ENCODE results near the gene DENND1A. TPM values are rescaled to one million over a fixed set of nuclear protein-coding genes. Genes with fewer than 3 reads are reported as not detected.

DENND1A gene
- polyA plus RNA-seq, 1 experiment, result 16.2 TPM

DNA sequence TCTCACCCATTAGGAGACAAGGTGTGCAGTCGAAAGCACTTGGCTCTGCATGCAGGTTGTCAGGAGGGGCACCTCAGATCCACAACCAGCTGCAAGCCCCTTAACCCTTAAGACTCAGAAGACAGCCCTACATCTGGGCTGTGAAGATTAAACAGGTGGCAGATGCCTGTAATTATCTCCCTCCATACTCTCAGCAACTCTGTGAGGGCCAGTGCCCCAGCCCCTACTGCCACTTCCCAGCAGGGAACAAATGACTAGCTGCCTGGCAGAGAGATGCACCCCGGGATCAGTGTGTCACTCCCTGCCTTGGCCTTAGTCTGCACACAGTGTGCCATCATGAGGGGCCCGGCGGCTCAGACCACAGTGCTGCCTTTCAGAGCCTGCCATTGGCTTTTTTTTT, 532.0 kb downstream of the DENND1A start:
- H3K9me3 ChIP-seq (ENCODE audit: control insufficient read depth, insufficient read depth, low read length), result no peaks in the 10 kb centered on the region; the same call in 1 of the 2 replicates
- DNase-seq (ENCODE audit: low read depth, low spot score), result no peak
- no peak overlapping the region for H3K27ac ChIP-seq (ENCODE audit: low read depth, low read length)
- ChIA-PET CTCF (no interaction called here), POLR2A (no interaction called here)
- no peak overlapping the region for H3K4me3 ChIP-seq (ENCODE audit: low read depth, low read length)
- no peaks in the 10 kb centered on the region for H3K27me3 ChIP-seq (ENCODE audit: control insufficient read depth, insufficient read depth, low read length)
- TF ChIP-seq, protein P1, sequence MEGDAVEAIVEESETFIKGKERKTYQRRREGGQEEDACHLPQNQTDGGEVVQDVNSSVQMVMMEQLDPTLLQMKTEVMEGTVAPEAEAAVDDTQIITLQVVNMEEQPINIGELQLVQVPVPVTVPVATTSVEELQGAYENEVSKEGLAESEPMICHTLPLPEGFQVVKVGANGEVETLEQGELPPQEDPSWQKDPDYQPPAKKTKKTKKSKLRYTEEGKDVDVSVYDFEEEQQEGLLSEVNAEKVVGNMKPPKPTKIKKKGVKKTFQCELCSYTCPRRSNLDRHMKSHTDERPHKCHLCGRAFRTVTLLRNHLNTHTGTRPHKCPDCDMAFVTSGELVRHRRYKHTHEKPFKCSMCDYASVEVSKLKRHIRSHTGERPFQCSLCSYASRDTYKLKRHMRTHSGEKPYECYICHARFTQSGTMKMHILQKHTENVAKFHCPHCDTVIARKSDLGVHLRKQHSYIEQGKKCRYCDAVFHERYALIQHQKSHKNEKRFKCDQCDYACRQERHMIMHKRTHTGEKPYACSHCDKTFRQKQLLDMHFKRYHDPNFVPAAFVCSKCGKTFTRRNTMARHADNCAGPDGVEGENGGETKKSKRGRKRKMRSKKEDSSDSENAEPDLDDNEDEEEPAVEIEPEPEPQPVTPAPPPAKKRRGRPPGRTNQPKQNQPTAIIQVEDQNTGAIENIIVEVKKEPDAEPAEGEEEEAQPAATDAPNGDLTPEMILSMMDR (IDR thresholded peaks at IDR 0.05; ENCODE audit: low read depth, low read length), result no peak

DNA sequence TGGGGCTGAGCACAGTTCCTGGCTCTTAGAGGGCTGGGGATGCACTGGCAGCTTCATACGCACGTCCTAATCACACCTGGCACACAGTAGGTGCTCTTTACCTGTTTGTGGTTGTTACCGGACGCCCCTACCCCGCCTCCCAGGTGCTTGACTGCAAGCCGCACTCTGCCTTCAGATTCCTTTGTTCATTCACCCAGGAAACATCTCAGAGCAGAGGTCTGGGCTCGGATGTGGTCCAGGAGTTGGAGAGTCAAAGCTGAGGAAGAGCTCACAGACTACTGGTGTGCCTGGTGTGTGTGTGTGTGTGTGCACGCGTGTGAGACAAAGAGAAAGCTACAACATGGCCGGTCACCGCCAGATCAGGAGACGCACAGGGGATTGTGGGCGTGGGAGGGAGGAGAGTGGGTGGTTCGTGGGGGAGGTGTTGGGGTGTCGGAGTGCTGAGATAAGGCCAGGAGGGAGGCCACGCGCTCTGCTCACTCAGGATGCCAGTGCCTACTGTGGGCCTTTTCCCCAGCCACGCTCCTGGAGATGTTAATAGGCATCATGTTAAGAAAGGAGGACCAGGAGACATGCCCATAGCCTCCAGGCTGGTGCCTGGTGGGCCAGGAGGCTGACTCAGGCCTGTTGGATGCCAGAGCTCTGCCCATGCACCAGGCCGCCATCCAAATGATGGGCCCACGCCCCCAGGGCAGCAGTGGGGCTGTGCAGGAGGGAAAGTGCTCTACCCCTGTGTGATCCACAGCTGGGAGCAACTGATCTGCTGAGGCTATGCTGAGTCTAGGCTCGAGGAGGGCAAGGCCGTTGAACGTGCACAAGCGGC, 534.0 kb downstream of the DENND1A start:
- DNase-seq (ENCODE audit: low read depth, low spot score), result no peak
- TF ChIP-seq, protein P1 (IDR thresholded peaks at IDR 0.05; ENCODE audit: low read depth, low read length), result no peak
- Histone ChIP-seq H3K27ac (ENCODE audit: low read depth, low read length) (no peak overlapping the region), H3K27me3 (ENCODE audit: control insufficient read depth, insufficient read depth, low read length) (no peaks in the 10 kb centered on the region), H3K4me3 (ENCODE audit: low read depth, low read length) (no peak overlapping the region), H3K9me3 (ENCODE audit: control insufficient read depth, insufficient read depth, low read length) (no peaks in the 10 kb centered on the region; the same call in none of the 2 replicates)
- ChIA-PET POLR2A (no interaction called here), CTCF (interaction anchor here (1.7 to 2.9 kb wide), 2 partner anchors 10 to 42 kb away, joined by 6 to 9 read pairs; no protein-coding TSS in a partner anchor)

GRCh38 chr9:123395276-123395688, 534.6 kb downstream of the DENND1A start:
- DNase-seq (ENCODE audit: low read depth, low spot score), result no peak
- H3K27me3 ChIP-seq (ENCODE audit: control insufficient read depth, insufficient read depth, low read length), result no peaks in the 10 kb centered on the region
- ChIA-PET CTCF (interaction anchor here (1.7 to 2.9 kb wide), 2 partner anchors 10 to 41 kb away, joined by 6 to 9 read pairs; no protein-coding TSS in a partner anchor), POLR2A (no interaction called here)
- TF ChIP-seq, protein P1 (IDR thresholded peaks at IDR 0.05; ENCODE audit: low read depth, low read length), result no peak
- no peak overlapping the region for H3K27ac ChIP-seq (ENCODE audit: low read depth, low read length)
- no peaks in the 10 kb centered on the region; the same call in none of the 2 replicates for H3K9me3 ChIP-seq (ENCODE audit: control insufficient read depth, insufficient read depth, low read length)
- no peak overlapping the region for H3K4me3 ChIP-seq (ENCODE audit: low read depth, low read length)

DNA sequence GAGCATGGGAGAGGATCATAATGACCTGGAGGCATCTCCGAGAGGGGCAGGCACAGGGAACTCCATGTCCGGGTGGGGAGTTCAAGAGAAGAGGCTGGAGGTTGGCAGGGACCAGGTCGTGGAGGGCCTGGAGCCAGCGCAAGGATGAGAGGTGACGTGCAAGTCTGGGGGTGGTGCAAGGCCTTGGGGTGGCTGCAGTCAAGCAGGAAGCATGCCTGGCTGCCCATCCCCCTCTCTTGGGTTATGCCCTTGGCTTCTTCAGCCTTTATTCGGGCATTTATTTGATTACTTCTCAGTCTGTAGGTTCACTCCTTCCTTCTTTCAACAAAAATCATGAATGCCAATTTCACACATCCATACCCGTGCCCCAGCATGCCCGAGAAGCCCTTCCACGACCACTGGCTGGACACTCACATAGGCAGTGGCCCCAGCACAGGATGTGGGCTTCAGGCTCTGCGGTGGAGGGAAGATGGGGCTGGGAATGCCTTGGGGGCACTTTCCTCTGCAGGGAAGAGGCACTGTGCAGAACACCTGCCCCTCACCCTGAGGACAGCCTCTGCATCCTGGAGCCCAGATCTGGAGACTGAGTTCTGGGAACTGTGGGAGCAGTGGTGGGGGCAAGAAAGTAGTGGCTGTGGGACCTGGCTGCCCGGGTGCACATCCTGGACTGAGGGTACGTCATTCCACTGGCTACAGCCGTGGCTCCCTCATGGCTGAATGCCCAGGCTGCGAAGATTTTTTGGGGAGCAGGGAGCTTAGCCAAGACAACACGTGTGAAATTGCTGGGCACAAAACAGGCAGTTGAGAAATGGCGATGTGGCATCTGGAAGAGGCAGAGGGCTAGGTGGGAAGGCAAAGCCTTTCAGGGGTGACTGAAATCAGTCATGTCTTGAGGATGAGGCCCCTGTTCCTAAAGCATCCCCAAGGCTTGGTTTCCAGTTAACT, 535.4 kb downstream of the DENND1A start:
- H3K9me3 ChIP-seq (ENCODE audit: control insufficient read depth, insufficient read depth, low read length), result no peaks in the 10 kb centered on the region; the same call in none of the 2 replicates
- CTCF ChIA-PET, result interaction anchor here (0.7 to 2.9 kb wide), 3 partner anchors 9 to 493 kb away, joined by 4 to 9 read pairs (median 6); no protein-coding TSS in a partner anchor
- no peak overlapping the region for H3K4me3 ChIP-seq (ENCODE audit: low read depth, low read length)
- POLR2A ChIA-PET, result no interaction called here
- TF ChIP-seq, protein P1 (IDR thresholded peaks at IDR 0.05; ENCODE audit: low read depth, low read length), result no peak
- no peaks in the 10 kb centered on the region for H3K27me3 ChIP-seq (ENCODE audit: control insufficient read depth, insufficient read depth, low read length)
- H3K27ac ChIP-seq (ENCODE audit: low read depth, low read length), result no peak overlapping the region
- no peak for DNase-seq (ENCODE audit: low read depth, low spot score)
